GM21526 (cell line): ENCODE data around the gene SMPDL3A.

Experiments used
- ATAC-seq: cut with Tn5 transposase; IDR thresholded peaks from one replicate; pipeline ENCODE4 v1.9.1; 2021; ENCODE audit warnings: moderate library complexity; ENCODE audit not compliant: unreplicated experiment, low FRiP score

SMPDL3A gene

DNA sequence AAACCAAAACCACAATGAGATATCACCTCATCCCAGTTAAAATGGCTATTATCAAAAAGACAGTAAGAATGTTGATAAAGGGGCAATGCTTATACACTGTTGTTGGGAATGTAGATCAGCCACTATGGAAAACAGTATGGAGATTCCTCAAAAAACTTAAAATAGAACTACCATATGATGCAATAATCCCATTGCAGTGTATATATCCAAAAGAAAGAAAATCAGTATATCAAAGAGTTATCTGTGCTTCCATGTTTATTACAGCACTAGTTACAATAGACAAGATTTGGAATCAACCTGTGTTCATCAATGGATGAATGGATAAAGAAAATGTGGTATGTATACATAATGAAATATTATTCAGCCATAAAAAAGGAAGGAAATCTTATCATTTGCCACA is 13.1 kb upstream of the SMPDL3A start:
- no peak for ATAC-seq

DNA sequence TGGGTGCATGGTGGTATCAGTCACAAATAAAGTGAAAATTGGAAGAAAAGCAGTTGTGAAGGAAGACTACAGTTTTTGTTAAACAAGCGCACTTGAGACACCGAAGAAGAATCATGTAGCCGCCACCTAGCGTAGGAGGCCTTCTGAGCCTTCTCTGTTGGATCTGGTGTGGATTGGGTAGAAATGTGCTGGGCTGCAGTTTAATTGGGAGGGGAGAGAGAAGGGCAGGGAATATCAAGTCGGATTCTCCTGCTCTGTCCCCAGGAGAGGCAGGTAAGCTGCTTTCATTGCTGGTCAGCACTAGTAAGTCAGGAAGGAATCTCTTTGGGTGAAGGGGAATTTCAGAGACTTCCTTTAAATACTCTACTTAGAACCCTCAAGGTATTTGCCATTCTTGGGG is 10.8 kb upstream of the SMPDL3A start:
- no peak for ATAC-seq

DNA sequence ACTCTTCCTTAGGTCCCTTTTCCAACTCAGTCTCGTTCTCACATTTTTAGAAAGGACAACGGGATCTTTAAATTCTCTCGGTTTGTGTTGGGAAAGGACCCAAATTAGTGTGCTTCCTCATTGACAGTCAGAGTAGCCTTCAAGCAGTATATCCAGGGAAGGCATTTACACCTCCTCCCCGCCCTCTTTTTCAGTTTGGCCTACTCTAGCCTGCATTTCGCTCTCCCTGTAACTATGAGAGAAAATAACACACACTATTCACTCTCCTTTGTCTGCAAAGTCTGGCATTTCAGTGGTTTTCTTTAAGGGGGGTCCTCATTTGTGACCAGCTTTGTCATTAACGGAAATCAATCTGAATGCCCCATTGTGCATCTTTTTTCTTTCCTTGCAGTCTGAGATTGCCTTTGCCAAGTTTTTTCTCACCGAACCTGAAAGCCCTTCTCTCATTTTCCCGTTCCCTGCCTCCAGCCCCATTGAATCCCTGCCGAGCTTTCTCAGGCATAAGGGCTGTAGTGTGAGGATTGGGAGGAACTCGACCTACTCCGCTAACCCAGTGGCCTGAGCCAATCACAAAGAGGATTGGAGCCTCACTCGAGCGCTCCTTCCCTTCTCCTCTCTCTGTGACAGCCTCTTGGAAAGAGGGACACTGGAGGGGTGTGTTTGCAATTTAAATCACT is 9.9 kb upstream of the SMPDL3A start:
- ATAC-seq: no peak

DNA sequence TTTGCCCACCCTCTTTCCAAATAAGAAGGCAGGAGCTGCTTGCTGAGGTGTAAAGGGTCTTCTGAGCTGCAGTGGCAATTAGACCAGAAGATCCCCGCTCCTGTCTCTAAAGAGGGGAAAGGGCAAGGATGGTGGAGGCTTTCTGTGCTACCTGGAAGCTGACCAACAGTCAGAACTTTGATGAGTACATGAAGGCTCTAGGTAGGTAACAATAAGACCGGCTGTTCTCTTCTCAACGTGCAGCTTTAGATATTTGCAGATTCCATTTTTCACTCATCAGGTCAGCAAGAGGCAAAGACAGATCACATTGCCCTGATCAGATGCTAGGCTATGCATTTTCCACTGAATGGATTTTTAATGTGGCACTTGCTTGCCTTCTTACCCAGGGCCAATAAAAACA is 9.4 kb upstream of the SMPDL3A start, which contains the start of gene FABP7:
FABP7 (plus strand) TSS at position 50 of the 400 bp plus-strand sequence; CDS start at position 129, 79 bp downstream.
- no peak for ATAC-seq

DNA sequence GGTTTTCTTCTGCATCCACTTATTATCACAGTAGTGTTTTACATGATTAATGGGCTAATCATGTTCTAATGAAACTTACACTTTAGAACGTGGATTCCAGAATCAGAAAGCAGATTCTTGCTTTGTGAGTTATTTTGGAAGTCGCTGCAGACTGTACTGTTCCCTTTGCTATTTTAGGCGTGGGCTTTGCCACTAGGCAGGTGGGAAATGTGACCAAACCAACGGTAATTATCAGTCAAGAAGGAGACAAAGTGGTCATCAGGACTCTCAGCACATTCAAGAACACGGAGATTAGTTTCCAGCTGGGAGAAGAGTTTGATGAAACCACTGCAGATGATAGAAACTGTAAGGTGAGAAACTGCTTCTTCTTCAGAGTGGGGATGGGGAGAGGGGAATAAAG is 8.9 kb upstream of the SMPDL3A start:
- no peak for ATAC-seq

DNA sequence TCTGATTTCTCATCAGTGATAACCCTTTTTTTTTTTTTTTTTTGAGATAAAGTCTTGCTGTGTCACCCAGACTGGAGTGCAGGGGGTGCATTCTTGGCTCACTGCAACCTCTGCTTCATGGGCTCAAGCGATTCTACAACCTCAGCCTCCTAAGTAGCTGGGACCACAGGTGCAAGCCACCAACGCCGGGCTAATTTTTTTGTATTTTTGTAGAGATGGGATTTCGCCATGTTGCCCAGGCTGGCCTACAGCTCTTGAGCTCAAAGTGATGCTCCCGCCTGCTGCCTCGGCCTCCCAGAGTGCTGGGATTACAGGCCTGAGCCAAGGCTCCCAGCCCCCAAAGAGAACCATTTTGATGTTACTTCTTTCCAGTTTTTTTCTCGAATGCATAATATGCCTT is 7.3 kb upstream of the SMPDL3A start:
- ATAC-seq: no peak

DNA sequence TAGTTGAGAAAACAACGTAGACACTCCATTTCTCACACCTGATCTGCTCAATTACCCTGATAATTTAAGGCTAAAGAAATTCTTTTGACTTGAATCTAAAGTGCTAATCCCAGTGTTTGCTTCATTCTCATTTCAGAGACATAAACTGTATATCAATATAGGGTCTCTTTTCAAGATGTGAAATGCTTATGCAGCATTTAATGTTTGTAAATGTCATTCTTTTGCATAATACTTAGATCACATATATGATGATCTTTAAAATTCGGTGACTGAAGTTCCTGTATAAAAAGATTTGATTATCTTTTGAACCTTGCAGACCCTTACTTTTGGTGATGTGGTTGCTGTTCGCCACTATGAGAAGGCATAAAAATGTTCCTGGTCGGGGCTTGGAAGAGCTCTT is 5.7 kb upstream of the SMPDL3A start:
- no peak for ATAC-seq

DNA sequence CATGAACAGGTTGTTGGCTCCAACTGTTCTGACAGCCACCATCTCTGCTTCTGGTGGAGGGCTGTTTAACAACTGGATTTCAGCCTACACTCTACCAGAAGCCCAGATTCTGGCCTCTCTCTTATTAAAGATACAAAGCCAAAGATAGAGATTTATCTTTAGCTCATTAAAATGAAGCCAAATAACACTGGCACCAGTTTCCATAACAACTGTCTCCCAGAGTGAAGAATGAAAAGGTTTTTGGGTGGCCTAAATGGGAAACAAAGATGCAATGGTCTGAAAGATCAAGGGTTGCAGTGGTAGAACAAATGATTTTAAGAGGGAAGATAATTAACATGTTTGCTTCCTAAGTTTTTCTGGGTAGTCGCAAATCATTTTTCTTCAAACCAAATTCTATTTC is 3.2 kb upstream of the SMPDL3A start:
- no peak for ATAC-seq

DNA sequence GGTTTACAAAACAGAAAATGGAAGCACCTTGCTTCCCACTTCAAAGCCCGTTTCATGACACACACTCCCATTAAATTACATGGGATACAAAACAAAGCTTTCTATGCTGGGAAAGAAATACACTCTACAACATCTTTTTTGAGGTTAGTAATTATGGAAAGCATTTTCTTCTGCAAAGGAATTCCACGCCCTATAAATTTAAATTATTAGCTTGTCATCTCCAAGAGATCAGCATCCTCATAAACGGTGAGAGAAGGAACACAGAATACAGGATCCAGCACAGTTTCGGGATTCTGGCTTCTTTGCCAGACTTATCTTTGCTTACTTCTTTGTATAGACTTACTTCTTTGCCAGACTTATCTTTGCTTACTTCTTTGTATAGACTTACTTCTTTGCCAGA is 1.3 kb upstream of the SMPDL3A start:
- ATAC-seq: no peak

DNA sequence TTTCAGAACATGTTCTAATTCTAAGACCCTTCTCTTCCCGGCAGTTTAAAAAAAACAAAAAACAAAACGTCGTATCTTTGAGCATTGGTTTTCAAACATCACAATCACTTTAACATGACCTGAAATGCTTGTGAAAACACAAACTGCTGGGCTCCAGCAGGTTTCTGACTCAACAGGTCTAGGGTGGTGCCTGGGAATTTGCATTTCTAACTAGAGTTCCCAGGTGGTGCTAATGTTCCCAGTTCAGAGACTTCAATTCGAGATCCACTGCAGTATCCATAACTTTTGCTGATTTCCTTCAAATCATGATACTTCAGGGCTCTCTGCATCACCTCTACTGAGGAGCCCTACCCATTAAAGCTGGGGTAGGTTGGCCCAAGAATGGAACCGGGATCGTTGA is 850 bp upstream of the SMPDL3A start:
- ATAC-seq: no peak

DNA sequence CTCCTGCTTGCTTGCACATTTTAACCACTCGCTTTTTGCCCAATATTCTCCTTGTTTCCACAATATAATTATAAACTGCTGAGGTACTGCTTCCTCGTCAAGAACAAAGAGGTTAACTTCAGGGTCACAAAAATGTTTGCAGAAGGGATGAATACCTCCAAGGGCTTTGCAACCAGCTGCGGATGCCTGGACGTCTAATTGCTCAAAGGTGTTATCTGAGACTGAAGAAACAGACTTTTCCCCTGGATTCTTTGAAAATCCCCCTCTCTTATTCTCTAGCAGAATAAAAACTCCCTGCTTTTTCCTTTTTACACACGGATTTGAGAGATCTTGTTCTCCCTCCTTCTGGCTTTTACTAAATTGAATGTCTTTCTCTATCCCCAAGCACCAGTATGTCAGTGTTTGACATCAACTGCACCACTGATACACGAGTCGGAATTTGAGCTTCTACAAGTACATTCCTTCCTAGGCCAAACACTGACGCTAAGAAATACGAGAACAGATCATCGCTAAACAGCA is 336 bp upstream of the SMPDL3A start:
- no peak for ATAC-seq

DNA sequence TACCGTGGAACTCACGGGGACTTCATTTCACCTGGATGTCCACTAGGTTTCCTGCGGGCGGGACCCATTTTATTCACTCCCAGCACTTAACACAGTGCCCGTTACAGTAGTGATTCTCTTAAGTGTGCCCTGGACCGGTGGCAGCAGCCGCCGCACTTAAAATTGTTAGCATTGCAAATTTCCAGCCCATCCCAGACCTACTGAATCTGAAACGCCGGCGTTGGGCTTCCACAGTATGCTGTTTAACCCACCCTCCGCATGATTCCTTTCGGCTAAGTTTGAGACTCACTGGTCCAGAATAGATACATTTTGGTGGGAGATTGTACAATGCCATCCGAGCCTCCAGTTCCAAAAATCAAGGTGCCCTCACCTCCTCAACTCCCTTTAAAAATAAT is 967 bp downstream of the SMPDL3A start:
- ATAC-seq: no peak

DNA sequence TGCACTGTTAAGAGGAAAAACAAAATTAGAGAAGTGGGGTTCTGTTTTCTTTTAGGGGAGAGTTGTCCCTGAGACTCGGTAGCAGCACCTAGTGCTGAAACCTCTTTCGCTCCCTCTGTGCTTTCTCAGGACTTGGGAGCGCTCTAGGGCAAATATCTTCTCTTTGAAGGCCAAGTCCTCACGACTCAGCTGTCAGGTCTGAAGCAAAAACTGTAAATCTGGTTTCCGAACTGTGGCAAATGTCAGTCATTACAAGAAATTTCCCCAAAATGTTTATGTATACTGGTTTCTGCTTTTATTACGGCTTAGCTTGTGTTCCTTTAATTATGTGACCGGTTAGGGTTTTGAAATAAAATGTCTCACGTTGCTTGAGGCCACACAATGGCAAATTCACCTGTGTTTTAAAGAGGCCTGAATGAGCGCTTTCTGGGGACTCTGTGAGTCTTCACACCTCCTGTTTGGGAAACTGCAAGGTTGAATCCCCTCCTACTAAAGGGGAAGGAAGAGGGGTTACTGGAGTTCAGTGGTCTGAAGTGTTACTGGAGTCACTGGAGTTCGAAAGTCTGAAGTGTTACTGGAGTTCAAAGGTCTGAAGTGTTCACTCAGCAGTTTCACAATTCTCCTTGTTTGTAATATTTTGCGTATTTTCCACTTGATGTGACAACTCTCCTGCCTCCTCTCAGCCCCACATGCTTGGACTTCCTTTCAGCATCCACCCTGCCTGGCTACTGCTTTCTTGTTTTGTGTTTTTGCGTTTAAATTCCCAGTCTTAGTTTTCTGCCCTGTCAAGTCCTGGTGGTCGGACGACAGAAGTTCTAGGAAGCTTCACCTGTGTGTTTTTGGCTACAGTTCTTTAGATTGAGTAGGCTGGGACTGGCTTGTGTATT is 1.6 kb downstream of the SMPDL3A start:
- no peak for ATAC-seq

DNA sequence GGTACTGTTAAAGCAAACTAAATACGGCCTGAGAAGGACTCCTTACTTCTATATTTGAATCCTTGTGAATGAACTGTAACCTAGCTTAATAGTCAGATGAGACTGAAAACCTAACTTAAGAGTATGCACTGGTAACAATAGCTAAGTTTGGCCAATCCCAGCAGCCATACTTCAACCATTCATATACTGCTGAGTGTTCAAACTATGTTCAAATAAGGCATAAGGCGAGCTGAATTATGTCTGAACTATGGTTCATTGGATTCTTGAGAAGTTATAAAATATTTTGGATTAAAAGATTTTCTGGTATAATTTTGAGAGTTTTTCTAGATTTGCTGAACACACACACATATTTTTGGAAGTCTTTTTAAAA is 2.2 kb downstream of the SMPDL3A start:
- ATAC-seq: no peak

DNA sequence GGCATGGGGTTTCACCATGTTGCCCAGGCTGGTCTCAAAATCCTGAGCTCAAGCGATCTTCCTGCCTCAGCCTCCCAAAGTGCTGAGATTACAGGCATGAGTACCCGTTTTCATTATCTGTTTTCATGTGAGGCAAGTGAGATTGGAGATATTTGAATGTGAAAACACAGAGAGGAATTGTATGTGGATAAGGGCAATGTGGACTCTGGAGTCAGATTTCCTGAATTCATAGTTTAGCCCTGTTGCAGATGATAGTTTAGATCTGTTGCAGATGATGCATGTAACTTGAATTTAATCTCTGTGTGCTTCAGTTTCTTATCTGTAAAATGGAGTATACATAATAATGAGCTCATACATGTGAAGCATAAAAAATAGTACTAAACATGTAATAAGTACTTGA is 3.7 kb downstream of the SMPDL3A start:
- ATAC-seq: no peak

DNA sequence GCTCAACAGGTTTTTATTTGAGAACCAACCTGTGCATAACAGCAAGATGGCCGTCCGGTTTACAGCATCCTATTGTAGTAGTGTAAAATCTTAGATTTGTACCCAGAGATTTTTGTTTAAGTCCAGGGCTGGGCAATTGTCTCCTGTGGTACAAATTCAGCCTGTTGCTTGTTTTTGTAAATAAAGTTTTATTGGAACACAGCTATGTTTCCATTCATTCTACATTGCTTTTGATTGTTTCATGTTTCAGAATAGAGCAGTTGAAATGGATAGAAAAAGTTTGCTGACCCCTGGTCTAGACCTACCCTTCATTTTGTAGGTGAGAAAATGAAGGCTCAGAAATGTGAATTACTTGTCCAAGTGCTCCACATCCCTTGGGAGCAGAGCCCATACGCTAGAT is 8.5 kb downstream of the SMPDL3A start:
- no peak for ATAC-seq

DNA sequence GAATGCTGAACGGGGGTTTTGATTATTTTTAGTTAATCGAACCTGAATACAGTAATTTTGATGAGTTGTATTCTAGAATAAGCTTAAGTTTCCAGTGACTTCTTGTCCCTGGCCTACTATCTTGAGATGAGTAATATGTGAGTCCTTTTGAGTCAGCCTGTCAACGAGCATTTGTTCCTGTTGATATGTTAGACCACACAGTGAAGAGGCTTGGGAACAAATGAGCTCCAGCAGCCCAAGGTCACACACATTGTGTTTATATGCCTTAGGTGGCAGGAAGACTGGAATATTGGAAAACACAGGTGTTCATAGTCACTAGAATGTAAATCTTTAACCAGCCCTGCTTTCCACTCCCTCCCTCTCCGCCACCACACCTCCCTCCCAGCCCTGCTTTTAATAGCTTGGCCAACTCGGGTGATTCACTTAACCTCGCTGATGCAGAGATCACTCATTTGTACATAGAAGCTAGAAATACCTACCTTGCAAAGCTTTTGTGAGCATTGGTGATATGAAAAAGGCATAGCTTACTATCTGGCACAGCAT is 9.1 kb downstream of the SMPDL3A start:
- peak; percentile 81 for ATAC-seq

DNA sequence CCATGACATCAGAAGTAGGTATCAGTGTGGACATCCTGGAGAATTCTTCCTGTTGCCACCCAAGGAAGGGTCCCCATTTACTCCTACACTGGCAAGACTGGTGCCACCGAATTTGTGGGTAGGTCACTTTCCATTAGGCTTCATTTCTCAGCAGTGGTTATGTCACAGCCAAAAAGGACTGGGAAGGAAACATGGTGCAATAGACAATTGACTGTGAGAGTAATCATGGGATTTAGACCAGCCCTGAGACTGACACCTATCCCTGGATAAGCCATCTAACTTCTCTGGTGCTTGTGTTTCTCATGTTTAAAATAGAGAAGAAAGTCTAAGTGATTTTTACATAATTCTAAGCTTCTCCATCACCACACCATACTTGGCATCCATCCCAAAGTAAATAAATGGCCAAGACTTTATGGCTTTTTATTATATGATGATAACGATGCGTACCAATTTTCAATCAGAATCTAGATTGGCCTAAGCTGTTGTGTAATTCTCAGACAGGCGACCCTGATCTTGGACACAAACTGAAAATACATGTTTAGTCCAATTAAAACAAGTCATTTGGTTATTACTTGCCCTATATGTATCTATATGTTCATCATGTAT is 10.2 kb downstream of the SMPDL3A start:
- ATAC-seq: no peak

DNA sequence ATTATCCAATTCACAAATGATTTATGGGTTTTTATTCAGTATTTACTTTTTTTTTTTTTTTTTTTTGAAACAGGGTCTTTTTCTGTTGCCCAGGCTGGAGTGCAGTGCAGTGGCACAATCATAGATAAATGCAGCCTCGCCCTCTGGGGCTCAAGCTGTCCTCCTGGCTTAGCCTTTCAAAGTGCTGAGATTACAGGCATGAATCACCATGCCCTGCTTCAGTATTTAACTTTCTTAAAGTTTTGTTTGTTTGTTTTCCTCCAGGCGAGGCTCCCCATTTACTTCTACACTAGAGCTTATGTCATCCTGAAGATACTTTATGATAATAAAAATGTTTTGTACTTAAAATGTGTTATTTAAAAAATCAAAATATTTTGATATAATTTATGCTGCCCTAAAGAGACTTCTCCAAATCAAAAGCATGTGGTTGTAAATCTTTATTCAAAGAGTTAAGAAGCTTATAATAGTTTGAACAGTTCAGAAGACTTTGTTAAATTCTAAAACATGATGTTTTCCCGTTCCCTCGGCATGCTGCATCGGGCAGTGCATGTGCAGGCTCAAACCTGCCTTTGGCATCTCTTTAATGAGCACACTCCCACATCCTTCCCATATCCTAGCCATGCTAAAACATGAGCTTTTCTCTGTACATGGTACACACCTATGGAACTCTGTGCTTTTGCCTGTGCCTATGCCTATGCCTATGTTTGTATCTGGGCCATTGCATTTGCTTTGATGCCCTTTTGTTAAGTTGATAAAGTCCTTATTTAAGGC is 11.0 kb downstream of the SMPDL3A start:
- ATAC-seq: no peak

DNA sequence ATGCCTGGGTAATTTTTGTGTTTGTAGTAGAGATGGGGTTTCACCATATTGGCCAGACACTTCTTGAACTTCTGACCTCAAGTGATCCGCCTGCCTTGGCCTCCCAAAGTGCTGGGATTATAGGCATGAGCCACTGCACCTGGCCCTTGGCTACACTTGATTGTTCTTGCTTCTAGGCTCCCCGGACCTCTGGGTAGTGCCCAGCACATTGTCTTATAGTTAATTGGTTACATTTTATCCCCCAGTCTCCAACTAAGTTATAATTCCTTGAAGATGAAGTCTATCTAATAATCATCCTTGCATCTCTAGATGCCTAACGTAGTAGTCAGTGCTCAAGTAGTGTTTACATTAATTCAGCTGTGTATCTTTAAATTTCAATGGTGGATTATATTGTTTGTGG is 11.8 kb downstream of the SMPDL3A start:
- ATAC-seq: no peak
